Dedifferentiated amniotic fluid mesenchymal stem cell (primary cell): ENCODE measurements around the gene ABCD1.

Experiments used
- DNase-seq: peaks from one replicate; pipeline ENCODE4 v3.0.0-alpha.2; 2016; ENCODE audit errors: extremely low spot score

Gene ABCD1

DNA sequence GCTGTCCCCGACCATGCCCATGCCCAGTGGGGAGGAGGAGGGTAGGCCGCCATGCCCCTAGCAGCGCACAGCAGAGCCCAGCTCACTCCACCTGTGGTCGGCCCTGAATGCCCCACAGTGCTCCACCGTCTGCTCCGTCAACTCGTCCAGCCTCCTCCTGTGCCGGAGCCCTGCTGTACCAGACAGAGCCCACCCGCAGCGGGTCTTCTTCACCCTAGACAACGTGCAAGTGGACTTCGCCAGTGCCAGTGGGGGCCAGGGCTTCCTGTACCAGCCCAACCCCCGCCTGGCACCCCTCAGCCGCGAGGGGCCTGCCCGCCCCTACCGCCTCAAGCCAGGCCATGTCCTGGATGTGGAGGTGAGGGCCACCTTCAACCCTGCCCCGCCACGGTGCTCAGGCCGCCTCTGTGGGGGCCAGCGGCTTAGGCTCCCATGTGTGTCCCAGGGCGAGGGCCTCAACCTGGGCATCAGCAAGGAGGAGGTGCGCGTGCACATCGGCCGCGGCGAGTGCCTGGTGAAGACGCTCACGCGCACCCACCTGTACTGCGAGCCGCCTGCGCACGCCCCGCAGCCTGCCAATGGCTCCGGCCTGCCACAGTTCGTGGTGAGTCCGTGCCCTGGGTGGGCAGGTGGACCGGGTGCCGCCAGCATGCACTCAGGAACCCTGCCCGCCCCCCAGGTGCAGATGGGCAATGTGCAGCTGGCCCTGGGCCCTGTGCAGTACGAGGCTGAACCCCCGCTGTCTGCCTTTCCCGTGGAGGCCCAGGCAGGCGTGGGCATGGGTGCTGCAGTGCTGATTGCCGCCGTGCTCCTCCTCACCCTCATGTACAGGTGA lies 49.3 kb downstream of the ABCD1 start:
- no peak for DNase-seq

DNA sequence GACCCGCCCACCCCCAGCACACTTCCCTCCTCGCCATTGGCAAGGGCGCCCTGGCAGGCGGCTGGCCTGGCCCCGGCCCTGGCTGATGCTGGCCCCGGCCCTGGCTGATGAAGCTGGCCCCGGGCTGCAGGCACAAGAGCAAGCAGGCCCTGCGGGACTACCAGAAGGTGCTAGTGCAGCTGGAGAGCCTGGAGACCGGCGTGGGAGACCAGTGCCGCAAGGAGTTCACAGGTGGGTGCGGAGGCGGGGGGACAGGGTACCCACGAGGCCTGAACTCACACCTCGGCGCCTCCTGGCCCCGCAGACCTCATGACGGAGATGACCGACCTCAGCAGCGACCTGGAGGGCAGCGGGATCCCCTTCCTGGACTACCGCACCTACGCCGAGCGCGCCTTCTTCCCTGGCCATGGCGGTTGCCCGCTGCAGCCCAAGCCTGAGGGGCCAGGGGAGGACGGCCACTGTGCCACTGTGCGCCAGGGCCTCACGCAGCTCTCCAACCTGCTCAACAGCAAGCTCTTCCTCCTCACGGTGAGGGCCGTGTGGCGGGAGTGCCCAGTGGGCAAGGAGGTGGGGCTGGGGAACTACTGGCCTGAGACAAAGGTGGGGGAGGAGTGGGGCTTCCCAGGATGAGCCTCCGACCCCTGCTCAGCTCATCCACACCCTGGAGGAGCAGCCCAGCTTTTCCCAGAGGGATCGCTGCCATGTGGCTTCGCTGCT lies 50.1 kb downstream of the ABCD1 start:
- DNase-seq = no peak

DNA sequence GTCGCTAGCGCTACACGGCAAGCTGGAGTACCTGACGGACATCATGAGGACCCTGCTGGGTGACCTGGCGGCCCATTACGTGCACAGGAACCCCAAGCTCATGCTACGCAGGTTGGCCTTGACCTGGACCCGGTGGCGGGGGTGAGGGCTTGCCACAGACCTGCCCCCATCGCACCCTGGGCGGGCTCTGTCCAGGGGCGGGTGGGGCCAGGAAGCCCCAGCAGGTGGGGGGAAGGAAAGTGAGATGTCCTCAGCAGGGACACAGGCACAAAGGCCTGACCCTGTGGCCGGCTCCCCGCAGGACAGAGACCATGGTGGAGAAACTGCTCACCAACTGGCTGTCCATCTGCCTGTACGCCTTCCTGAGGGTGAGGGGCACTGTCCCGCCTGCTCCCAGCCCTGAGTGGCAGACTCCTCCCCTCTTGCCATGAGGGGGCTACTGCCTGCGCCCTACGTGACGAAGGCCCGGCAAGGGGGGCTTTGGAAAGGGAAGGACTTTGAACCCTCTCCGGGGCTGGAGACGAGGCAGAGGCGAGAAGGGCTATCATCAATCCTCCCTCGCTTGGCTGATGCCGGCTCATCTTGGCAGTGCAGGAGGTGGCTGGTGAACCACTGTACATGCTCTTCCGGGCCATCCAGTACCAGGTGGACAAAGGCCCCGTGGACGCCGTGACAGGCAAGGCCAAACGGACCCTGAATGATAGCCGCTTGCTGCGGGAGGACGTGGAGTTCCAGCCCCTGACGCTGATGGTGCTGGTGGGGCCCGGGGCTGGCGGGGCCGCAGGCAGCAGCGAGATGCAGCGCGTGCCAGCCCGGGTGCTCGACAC lies 50.9 kb downstream of the ABCD1 start:
- no peak for DNase-seq

DNA sequence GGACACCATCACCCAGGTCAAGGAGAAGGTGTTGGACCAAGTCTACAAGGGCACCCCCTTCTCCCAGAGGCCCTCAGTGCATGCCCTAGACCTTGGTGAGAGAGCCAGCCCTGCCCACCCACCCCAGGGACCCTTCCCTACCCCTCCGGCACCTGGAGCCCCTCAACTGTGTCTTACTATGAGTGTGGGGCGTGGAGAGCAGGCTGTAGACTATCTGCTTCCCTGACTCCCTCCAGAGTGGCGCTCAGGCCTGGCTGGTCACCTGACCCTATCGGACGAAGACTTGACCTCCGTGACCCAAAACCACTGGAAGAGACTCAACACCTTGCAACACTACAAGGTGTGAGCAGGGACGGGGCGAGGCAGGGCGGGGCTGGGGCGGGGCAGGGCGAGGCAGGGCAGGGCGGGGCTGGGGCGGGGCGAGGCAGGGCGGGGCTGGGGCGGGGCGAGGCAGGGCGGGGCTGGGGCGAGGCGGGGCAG lies 51.5 kb downstream of the ABCD1 start:
- DNase-seq = no peak

DNA sequence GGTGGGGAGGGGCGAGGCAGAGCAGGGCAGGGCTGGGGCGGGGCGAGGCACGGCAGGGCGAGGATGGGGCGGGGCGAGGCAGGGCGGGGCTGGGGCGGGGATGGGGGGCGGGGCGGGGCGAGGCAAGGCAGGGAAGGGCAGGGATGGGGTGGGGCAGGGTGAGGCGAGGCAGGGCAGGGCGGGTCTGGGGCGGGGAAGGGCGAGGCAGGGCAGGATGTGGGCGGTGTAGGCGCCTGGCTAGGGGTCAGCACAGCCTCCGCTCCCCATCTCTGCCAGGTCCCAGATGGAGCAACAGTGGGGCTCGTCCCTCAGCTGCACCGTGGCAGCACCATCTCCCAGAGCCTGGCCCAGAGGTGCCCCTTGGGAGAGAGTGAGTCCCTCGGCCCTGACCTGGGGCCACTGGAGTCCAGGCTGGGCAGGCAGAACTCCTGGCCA lies 52.0 kb downstream of the ABCD1 start:
- no peak for DNase-seq

DNA sequence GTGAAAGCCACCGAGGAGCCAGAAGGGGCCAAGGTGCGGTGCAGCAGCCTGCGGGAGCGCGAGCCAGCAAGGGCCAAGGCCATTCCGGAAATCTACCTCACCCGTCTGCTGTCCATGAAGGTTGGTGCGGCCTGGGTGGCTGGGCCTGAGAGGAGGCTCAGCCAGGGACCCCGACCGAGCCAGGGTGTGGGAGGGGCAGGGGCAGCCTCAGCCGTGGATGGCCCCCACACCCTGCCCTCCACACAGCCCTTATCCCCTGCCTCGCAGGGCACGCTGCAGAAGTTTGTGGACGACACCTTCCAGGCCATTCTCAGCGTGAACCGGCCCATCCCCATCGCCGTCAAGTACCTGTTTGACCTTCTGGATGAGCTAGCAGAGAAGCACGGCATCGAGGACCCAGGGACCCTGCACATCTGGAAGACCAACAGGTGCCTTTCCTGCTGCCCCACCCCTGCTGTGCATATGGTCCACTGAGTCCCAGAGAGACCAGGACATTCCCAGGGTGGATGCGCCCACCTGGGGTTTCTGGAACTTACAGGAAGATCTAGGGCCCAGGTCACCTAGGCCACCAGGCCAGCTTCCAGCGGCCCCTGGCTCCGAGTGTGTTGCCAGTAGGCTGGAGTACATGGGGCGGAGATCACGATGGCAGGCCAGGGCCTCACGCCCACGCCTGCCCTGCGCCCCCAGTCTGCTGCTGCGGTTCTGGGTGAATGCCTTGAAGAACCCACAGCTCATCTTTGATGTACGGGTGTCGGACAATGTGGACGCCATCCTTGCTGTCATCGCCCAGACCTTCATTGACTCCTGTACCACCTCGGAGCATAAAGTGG lies 52.8 kb downstream of the ABCD1 start:
- DNase-seq = no peak

DNA sequence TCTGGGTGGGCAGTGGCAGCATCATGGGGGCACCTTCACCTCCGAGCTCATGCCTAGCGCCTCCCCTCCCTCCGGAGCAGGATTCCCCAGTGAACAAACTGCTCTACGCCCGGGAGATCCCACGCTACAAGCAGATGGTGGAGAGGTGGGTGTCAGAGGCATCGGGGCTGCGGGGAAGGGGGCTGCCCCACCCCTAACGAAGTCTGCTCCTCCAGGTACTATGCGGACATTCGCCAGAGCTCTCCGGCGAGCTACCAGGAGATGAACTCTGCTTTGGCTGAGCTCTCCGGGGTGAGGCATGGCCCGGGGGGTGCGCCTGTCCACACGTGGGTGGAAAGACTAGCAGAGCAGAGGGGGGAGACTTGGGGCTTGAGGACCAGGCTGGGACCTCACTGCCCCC lies 53.5 kb downstream of the ABCD1 start:
- no peak for DNase-seq

DNA sequence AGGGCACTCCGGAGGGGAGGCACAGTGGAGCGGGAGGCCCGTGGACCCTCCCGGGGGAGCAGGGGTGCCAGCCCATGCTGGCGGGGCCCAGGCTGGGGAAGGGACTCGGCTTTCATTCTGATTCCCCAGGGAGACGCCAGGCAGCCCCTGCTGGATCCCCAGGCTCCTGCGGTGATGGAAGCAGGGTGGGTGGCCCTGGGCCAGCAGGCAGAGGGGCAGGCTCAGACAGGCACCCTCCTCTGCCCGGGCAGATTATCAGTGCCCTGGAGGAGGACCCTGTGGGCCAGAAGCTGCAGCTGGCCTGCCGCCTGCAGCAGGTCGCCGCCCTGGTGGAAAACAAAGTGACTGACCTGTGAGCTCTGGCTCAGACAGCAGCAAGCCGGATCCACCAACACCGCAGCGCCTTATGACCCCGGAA lies 54.0 kb downstream of the ABCD1 start:
- DNase-seq = no peak

DNA sequence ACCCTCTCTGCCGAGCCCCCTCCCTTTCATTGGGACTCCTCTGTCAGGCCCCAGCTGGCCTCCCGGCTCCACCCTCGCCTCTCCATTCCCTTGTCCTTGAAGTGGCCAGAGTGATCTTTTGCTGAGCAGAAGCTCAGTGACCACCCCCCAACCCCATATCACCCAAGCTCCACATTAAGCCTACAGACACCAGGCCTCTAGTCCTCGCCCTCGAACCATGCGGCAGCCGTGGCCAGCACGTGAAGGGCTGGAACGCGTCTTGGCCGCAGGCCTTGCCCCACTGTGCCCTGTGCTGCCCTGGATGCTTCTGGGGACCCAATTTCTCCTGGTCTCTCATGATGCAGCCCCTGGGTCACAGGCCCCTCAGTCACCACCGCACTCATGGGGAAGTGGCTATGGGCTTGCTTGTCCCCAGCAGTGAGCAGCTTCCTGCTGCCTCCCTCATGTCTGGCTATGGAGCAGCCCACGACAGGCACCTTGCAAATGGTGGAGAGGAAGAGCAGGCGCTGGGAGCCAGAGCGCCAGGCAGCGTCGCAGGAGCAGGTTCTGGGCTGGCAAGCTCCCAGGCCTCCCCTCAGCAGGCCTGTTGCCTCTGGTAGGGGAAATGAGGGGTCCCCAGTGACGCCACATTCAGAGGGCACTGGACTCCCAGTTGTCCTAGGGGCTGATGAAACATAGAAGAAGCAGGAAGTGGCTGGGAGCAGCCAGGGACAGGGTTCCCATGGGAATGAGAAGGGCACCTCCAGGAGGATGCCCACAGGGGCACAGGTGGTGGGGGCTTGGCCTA lies 55.4 kb downstream of the ABCD1 start:
- DNase-seq = no peak

DNA sequence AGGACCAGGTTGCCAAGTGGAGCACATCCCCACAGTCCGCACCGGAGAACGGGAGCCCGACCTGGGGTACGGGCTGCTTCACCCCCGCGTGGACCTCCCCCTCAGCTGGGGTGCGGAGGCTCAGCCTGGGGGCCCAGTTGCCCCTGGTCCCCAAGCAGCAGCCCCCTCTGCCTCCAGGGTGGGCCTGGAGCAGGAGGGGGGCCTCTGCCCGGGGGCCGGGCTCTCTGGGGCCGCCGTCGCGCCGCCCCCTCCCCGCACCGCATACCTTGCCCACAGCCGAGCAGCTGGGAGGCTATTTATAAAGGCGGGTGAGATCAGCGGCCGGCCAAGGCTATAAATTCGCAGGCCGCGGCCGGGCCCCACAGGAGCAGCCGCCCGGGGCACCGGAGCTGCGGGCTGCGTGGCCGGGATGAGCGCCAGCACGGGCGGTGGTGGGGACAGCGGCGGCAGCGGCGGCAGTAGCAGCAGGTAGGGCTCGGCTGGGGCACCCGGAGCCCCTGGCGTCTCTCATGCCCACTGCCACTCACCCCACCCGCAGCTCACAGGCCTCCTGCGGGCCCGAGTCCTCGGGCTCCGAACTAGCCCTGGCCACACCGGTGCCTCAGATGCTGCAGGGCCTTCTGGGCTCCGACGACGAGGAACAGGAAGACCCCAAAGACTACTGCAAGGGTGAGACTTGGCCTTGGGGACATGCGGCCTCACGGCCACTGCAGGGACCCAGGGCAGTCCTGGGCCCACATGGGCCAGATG lies 56.2 kb downstream of the ABCD1 start, which contains the start of gene SRPK3:
SRPK3 (plus strand) TSS at position 364 of the 750 bp plus-strand sequence; CDS start at position 410, 46 bp downstream.
- DNase-seq = no peak

DNA sequence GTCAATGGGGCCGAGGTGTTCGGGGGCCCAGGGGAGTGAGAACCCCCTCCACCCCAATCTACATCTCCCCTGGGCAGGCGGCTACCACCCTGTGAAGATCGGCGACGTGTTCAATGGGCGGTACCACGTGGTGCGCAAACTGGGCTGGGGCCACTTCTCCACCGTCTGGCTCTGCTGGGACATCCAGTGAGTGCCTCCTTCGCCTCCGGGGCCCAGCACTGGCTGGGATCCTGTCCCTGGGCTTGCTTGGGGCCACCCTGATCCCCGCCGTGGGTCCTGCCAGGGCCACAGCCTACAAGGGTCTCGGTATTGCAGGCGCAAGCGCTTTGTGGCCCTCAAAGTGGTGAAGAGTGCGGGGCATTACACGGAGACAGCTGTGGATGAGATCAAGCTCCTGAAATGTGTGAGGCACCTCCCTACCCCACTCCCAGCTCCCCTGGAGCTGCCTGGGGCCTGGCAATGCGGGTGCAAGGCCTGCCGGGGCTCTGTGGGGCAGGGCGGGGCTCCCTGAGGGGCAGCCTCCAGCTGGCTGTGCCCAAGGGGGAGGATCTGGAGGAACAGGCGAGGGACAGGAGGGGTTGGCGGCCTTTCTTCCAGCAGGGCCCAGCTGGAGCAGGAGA lies 56.9 kb downstream of the ABCD1 start:
- DNase-seq = no peak

DNA sequence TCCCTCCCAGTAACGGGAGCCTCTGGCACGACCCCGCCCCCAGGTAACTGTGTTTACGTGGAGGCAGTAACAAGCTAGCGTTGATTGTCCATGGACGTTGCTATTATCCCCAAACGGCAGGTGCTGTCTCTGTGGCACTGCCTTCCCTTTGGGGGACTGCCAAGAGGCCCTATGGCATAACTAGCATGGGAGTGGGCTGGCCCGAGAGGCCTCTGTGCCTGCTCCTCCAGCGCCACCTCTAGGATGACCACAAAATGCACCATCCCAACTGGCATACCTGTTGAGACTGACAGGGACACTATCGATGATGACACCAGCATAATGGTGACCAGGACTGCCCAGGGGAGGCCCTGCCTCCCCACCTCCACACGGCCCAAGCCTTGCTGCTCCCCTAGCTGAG lies 57.7 kb downstream of the ABCD1 start:
- DNase-seq = no peak

DNA sequence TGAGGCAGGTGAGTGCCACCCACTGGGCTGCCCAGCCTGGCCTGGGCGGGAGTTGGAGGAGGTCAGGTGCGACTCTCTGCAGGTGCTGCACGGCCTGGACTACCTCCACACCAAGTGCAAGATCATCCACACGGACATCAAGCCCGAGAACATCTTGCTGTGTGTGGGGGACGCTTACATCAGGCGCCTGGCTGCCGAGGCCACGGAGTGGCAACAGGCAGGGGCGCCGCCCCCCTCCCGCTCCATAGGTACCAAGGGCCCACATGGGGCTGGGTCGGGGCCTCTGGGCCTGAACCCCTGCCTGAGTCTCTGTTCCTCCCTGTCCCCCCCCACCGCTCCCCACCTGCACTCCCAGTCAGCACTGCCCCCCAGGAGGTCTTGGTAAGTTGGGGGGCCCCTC lies 58.2 kb downstream of the ABCD1 start:
- DNase-seq = no peak

DNA sequence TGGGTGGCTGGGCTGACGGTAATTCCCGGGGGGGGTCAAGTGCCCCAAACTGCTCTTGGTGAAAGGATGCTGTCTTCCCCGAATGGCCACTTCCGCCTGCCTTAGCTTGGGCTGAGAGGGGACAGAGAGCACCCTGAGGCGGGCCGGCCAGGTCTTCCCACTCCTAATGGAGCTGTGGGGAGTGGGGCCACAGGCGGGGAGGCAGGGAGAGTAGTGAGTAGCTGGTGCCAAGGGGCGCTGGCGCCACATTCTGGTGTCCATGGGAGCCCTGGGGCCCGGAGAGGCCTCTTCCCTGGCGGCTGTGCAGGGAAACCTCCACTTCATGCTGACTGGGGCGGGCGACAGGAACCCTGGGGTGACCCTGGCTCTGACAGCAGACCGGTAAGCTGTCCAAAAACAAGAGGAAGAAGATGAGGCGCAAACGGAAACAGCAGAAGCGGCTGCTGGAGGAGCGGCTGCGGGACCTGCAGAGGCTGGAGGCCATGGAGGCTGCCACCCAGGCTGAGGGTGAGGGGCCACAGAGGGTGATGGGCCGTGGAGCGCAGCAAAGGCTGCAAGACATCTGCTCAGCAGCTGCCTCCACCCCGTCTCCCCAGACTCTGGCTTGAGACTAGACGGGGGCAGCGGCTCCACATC lies 58.8 kb downstream of the ABCD1 start:
- DNase-seq = no peak

DNA sequence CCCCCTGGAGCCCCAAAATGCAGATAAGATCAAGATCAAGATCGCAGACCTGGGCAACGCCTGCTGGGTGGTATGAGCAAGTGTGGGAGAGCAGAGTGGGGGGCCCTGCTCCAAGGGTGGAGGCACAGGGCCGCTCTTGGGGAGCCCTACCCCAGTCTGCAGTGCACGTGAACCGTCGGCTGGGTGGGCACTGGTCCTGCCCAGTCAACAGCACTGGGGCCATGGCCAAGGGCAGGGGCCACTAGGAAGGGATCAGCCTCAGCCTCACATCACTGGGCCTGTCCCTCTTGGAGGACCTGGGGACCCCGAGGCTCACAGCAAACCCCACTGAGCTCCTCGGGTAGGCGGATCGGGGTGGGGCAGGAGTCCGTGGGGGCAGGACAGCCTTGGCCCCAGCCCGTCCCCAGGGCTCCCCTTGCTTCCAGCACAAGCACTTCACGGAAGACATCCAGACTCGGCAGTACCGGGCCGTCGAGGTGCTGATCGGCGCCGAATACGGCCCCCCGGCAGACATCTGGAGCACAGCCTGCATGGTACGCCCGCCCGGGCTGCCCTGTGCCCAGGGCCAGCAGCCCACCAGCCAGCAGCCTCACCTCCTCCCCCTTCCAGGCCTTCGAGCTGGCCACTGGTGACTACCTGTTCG lies 59.8 kb downstream of the ABCD1 start:
- no peak for DNase-seq

DNA sequence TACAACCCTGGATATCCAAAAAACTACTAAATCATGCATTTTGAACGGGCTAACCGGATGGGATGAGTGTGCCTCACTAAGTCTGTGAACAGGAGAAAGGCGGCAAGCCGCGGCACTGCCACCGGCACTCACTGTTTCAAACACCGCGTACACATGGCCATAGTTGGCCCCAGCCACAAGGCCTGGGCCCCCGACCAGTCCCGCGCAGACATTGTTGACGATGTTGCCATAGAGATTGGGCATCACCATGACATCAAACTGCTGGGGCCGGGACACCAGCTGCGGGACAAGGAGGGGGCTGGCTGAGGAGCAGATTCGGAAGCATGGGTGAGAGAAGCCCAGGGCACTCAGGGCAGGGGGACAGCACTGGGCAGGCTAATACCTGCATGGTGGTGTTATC lies 62.0 kb downstream of the ABCD1 start:
- no peak for DNase-seq

DNA sequence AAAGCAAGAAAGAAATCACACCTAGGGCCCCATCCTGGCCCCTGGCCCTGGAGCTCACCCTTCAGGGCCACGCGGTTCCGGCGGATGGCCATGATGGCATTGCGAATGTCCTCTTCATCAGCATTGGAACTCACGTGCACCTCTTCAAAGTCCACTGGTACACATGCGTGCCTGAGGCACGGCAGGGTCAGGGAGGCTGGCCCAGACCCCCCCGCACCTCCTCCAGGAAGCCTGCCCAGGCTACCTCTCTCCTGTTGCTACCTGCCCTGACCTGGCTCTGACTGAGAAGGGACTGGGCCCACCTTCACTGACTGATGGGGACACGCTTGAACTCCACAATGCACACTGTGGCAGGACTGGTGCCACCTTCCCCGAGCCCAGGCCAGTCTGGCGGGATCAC lies 65.0 kb downstream of the ABCD1 start:
- DNase-seq = no peak
